H1 (cell line): Measurements from ENCODE around the gene FXN.

Source experiments
- ATF3 ChIP-seq: IDR thresholded peaks from 2 replicates; pipeline ENCODE4 v1.6.1; 2011; ENCODE audit warnings: low read depth, mild to moderate bottlenecking, low read length; ENCODE audit not compliant: insufficient read depth
- CEBPB ChIP-seq: IDR thresholded peaks from 2 replicates; pipeline ENCODE4 v1.6.1; 2012; ENCODE audit warnings: low read depth, low read length
- CHD1 ChIP-seq: IDR thresholded peaks from 2 replicates; pipeline ENCODE4 v1.6.1; 2012; ENCODE audit warnings: low read depth, low read length, improper control_type of control experiment
- EP300 ChIP-seq, 2 experiments: IDR thresholded peaks; 1 replicate in 1 of 2; 2 replicates in 1 of 2; pipeline ENCODE4 v1.6.1; 2011 to 2012; ENCODE audit warnings: low read depth in 2 of 2, low read length in 2 of 2, mild to moderate bottlenecking in 2 of 2, borderline replicate concordance in 1 of 2, inconsistent platforms in 1 of 2, moderate library complexity in 1 of 2
- EZH2 ChIP-seq: fragments of 200-600 bp; sonication (generic); IDR thresholded peaks from 2 replicates; pipeline ENCODE4 v1.7.1; 2012; ENCODE audit warnings: low read depth, mild to moderate bottlenecking, moderate library complexity, low read length, inconsistent platforms; ENCODE audit not compliant: severe bottlenecking
- JUND ChIP-seq: IDR thresholded peaks from 2 replicates; pipeline ENCODE4 v1.6.1; 2011; ENCODE audit warnings: mild to moderate bottlenecking, improper control_type of control experiment, low read length
- POLR2A ChIP-seq, 2 experiments: IDR thresholded peaks; 1 replicate in 1 of 2; 2 replicates in 1 of 2; pipeline ENCODE4 v1.6.1; 2011; ENCODE audit warnings: low read depth in 2 of 2, low read length in 2 of 2, mild to moderate bottlenecking in 2 of 2; ENCODE audit errors: control extremely low read depth in 1 of 2
- POLR2AphosphoS5 ChIP-seq: IDR thresholded peaks from 2 replicates; pipeline ENCODE4 v1.6.1; 2011; ENCODE audit warnings: low read depth, low read length
- SIN3A ChIP-seq, 2 experiments: IDR thresholded peaks in 1 of 2; conservative IDR thresholded peaks in 1 of 2; 2 replicates each; pipeline ENCODE4 v1.6.1; 2011 to 2012; ENCODE audit warnings: low read length in 2 of 2, improper control_type of control experiment in 1 of 2, low read depth in 1 of 2, mild to moderate bottlenecking in 1 of 2
- SP1 ChIP-seq: IDR thresholded peaks from 2 replicates; pipeline ENCODE4 v1.6.1; 2011; ENCODE audit warnings: low read depth, low read length
- SP2 ChIP-seq: IDR thresholded peaks from 2 replicates; pipeline ENCODE4 v1.6.1; 2012; ENCODE audit warnings: mild to moderate bottlenecking, low read length, inconsistent platforms
- ZNF274 ChIP-seq: IDR thresholded peaks from 2 replicates; pipeline ENCODE4 v1.7.0; 2012; ENCODE audit warnings: low read length, borderline replicate concordance; ENCODE audit errors: extremely low read depth
- TF ChIP-seq, protein P1 (sequence below), 3 experiments: IDR thresholded peaks; 1 replicate in 2 of 3; 2 replicates in 1 of 3; pipeline versions ENCODE4 v1.5.1 to v1.6.1; 2011; ENCODE audit warnings: low read length in 3 of 3, mild to moderate bottlenecking in 3 of 3, inconsistent platforms in 2 of 3, low read depth in 1 of 3, moderate library complexity in 1 of 3; ENCODE audit not compliant: insufficient read depth in 1 of 3; ENCODE audit errors: control extremely low read depth in 1 of 3
- TF ChIP-seq, protein P2 (sequence below): fragments of 300-600 bp; sonication (generic); IDR thresholded peaks from 2 replicates; pipeline ENCODE4 v1.7.1; 2012; ENCODE audit warnings: low read length, moderate library complexity, mild to moderate bottlenecking, inconsistent platforms; ENCODE audit not compliant: insufficient replicate concordance

GRCh38 chr9:69132361-69132760 is 96.8 kb downstream of the FXN start:
- TF ChIP-seq, protein P1, sequence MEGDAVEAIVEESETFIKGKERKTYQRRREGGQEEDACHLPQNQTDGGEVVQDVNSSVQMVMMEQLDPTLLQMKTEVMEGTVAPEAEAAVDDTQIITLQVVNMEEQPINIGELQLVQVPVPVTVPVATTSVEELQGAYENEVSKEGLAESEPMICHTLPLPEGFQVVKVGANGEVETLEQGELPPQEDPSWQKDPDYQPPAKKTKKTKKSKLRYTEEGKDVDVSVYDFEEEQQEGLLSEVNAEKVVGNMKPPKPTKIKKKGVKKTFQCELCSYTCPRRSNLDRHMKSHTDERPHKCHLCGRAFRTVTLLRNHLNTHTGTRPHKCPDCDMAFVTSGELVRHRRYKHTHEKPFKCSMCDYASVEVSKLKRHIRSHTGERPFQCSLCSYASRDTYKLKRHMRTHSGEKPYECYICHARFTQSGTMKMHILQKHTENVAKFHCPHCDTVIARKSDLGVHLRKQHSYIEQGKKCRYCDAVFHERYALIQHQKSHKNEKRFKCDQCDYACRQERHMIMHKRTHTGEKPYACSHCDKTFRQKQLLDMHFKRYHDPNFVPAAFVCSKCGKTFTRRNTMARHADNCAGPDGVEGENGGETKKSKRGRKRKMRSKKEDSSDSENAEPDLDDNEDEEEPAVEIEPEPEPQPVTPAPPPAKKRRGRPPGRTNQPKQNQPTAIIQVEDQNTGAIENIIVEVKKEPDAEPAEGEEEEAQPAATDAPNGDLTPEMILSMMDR (IDR thresholded peaks at IDR 0.05; ENCODE audit: control extremely low read depth in 1 of 3, insufficient read depth in 1 of 3, low read depth in 1 of 3, low read length in 3 of 3), result no peak
- TF ChIP-seq EZH2 (no peak), SIN3A (conservative IDR thresholded peaks at IDR 0.05 in 1 of 2, IDR thresholded peaks at IDR 0.05 in 1 of 2; ENCODE audit: low read depth in 1 of 2, low read length in 2 of 2) (no peak), ZNF274 (no peak), POLR2A (IDR thresholded peaks at IDR 0.05; ENCODE audit: control extremely low read depth in 1 of 2, low read depth in 2 of 2, low read length in 2 of 2) (no peak), ATF3 (no peak), SP1 (no peak), JUND (no peak), SP2 (no peak), CEBPB (no peak), CHD1 (no peak), EP300 (IDR thresholded peaks at IDR 0.05; ENCODE audit: borderline replicate concordance in 1 of 2, low read depth in 2 of 2, low read length in 2 of 2) (no peak), POLR2AphosphoS5 (no peak)
- TF ChIP-seq, protein P2, sequence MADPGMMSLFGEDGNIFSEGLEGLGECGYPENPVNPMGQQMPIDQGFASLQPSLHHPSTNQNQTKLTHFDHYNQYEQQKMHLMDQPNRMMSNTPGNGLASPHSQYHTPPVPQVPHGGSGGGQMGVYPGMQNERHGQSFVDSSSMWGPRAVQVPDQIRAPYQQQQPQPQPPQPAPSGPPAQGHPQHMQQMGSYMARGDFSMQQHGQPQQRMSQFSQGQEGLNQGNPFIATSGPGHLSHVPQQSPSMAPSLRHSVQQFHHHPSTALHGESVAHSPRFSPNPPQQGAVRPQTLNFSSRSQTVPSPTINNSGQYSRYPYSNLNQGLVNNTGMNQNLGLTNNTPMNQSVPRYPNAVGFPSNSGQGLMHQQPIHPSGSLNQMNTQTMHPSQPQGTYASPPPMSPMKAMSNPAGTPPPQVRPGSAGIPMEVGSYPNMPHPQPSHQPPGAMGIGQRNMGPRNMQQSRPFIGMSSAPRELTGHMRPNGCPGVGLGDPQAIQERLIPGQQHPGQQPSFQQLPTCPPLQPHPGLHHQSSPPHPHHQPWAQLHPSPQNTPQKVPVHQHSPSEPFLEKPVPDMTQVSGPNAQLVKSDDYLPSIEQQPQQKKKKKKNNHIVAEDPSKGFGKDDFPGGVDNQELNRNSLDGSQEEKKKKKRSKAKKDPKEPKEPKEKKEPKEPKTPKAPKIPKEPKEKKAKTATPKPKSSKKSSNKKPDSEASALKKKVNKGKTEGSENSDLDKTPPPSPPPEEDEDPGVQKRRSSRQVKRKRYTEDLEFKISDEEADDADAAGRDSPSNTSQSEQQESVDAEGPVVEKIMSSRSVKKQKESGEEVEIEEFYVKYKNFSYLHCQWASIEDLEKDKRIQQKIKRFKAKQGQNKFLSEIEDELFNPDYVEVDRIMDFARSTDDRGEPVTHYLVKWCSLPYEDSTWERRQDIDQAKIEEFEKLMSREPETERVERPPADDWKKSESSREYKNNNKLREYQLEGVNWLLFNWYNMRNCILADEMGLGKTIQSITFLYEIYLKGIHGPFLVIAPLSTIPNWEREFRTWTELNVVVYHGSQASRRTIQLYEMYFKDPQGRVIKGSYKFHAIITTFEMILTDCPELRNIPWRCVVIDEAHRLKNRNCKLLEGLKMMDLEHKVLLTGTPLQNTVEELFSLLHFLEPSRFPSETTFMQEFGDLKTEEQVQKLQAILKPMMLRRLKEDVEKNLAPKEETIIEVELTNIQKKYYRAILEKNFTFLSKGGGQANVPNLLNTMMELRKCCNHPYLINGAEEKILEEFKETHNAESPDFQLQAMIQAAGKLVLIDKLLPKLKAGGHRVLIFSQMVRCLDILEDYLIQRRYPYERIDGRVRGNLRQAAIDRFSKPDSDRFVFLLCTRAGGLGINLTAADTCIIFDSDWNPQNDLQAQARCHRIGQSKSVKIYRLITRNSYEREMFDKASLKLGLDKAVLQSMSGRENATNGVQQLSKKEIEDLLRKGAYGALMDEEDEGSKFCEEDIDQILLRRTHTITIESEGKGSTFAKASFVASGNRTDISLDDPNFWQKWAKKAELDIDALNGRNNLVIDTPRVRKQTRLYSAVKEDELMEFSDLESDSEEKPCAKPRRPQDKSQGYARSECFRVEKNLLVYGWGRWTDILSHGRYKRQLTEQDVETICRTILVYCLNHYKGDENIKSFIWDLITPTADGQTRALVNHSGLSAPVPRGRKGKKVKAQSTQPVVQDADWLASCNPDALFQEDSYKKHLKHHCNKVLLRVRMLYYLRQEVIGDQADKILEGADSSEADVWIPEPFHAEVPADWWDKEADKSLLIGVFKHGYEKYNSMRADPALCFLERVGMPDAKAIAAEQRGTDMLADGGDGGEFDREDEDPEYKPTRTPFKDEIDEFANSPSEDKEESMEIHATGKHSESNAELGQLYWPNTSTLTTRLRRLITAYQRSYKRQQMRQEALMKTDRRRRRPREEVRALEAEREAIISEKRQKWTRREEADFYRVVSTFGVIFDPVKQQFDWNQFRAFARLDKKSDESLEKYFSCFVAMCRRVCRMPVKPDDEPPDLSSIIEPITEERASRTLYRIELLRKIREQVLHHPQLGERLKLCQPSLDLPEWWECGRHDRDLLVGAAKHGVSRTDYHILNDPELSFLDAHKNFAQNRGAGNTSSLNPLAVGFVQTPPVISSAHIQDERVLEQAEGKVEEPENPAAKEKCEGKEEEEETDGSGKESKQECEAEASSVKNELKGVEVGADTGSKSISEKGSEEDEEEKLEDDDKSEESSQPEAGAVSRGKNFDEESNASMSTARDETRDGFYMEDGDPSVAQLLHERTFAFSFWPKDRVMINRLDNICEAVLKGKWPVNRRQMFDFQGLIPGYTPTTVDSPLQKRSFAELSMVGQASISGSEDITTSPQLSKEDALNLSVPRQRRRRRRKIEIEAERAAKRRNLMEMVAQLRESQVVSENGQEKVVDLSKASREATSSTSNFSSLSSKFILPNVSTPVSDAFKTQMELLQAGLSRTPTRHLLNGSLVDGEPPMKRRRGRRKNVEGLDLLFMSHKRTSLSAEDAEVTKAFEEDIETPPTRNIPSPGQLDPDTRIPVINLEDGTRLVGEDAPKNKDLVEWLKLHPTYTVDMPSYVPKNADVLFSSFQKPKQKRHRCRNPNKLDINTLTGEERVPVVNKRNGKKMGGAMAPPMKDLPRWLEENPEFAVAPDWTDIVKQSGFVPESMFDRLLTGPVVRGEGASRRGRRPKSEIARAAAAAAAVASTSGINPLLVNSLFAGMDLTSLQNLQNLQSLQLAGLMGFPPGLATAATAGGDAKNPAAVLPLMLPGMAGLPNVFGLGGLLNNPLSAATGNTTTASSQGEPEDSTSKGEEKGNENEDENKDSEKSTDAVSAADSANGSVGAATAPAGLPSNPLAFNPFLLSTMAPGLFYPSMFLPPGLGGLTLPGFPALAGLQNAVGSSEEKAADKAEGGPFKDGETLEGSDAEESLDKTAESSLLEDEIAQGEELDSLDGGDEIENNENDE, result no peak
